ENCODE results near the gene PRPS1.

DNA sequence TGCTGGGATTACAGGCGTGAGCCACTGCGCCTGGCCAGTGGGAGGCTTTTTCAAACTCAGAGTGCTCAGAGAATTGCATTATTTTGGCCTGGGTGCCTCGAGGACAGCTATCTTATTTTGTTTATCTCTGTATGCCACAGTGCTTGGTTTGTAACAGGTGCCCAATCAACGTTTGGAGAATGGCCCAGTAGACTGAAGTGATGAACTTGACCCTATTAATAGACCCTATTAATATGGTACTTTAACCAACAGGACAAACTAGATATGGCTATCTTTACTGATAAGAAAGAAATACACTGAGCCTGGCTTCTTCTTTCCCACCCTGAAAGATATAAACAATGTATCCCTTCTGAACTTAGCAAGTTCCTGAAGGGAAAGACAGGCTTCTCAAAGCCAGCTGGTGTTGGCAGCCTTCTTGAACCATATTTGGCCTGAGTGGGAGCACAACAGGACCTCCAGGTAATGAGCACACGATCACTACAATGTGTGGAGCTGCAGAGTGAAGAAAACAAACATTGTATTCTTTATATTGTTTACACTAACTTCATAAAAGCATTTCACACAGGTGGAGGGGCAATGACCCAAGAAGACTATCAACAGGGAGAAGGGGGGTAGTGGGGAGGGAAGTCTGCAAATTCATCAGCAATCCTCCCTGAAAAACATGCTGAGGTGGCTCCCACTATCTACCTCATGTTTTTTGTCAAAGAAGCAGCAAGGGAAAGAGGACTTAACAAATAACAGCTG, 41.7 kb downstream of the PRPS1 start:
- TF ChIP-seq CHD2 (IDR thresholded peaks at IDR 0.05; ENCODE audit: low read depth, low read length) (no peak), ATF7 (IDR thresholded peaks at IDR 0.05) (no peak), ATF7 (CRISPR knock-in tag; IDR thresholded peaks at IDR 0.05) (no peak), ISL2 (CRISPR knock-in tag; IDR thresholded peaks at IDR 0.05) (no peak), SP140L (CRISPR knock-in tag; IDR thresholded peaks at IDR 0.05; ENCODE audit: borderline replicate concordance) (no peak), POLR2A (IDR thresholded peaks at IDR 0.05; ENCODE audit: insufficient read depth in 1 of 2, low read depth in 2 of 2, low read length in 2 of 2) (no peak), PHF8 (CRISPR knock-in tag; IDR thresholded peaks at IDR 0.05) (no peak), ZSCAN20 (CRISPR knock-in tag; IDR thresholded peaks at IDR 0.05; ENCODE audit: borderline replicate concordance) (no peak), KDM5B (CRISPR knock-in tag; IDR thresholded peaks at IDR 0.05; ENCODE audit: borderline replicate concordance) (no peak), ERF (CRISPR knock-in tag; IDR thresholded peaks at IDR 0.05) (no peak), ZNF510 (CRISPR knock-in tag; IDR thresholded peaks at IDR 0.05; ENCODE audit: low read depth) (no peak), PHB2 (IDR thresholded peaks at IDR 0.05; ENCODE audit: partially characterized antibody) (no peak), YY1 (IDR thresholded peaks at IDR 0.05; ENCODE audit: insufficient read depth, insufficient replicate concordance, low read depth, low read length) (no peak), ZSCAN25 (CRISPR knock-in tag; IDR thresholded peaks at IDR 0.05) (no peak)
- TF ChIP-seq, protein P1, sequence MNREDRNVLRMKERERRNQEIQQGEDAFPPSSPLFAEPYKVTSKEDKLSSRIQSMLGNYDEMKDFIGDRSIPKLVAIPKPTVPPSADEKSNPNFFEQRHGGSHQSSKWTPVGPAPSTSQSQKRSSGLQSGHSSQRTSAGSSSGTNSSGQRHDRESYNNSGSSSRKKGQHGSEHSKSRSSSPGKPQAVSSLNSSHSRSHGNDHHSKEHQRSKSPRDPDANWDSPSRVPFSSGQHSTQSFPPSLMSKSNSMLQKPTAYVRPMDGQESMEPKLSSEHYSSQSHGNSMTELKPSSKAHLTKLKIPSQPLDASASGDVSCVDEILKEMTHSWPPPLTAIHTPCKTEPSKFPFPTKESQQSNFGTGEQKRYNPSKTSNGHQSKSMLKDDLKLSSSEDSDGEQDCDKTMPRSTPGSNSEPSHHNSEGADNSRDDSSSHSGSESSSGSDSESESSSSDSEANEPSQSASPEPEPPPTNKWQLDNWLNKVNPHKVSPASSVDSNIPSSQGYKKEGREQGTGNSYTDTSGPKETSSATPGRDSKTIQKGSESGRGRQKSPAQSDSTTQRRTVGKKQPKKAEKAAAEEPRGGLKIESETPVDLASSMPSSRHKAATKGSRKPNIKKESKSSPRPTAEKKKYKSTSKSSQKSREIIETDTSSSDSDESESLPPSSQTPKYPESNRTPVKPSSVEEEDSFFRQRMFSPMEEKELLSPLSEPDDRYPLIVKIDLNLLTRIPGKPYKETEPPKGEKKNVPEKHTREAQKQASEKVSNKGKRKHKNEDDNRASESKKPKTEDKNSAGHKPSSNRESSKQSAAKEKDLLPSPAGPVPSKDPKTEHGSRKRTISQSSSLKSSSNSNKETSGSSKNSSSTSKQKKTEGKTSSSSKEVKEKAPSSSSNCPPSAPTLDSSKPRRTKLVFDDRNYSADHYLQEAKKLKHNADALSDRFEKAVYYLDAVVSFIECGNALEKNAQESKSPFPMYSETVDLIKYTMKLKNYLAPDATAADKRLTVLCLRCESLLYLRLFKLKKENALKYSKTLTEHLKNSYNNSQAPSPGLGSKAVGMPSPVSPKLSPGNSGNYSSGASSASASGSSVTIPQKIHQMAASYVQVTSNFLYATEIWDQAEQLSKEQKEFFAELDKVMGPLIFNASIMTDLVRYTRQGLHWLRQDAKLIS (CRISPR knock-in tag; IDR thresholded peaks at IDR 0.05): no peak

Data from HepG2 (cell line).